ENCODE results near the gene GRID1.

Gene GRID1

GRCh38 chr10:86013568-86013967, 353.0 kb downstream of the GRID1 start:
- no peaks in the 10 kb centered on the region for H3K9me3 ChIP-seq (ENCODE audit: control insufficient read depth, insufficient read depth, low read depth, low read length)
- no peaks in the 10 kb centered on the region for H3K4me1 ChIP-seq (ENCODE audit: control insufficient read depth, insufficient read depth, low read length)
- H3K27ac ChIP-seq (ENCODE audit: extremely low read depth, low read depth, low read length): no peak overlapping the region
- POLR2A ChIA-PET: no interaction called here
- H3K4me3 ChIP-seq (ENCODE audit: low read depth, low read length): no peak overlapping the region
- H3K36me3 ChIP-seq (ENCODE audit: control insufficient read depth in 2 of 2, insufficient read depth in 1 of 2, low read length in 2 of 2): no peaks in the 10 kb centered on the region
- CTCF ChIA-PET: interaction anchor here (0.6 kb wide), 1 partner anchor 185 kb away, joined by 3 read pairs; no protein-coding TSS in a partner anchor
- TF ChIP-seq ZNF239 (tag by site-specific recombination; IDR thresholded peaks at IDR 0.05): no peak
- peak; percentile 75 for TF ChIP-seq ATF2 (tag by site-specific recombination; IDR thresholded peaks at IDR 0.05; ENCODE audit: low read depth)

- no peaks in the 10 kb centered on the region for H3K4me1 ChIP-seq (ENCODE audit: control insufficient read depth, insufficient read depth, low read length)
- no peak overlapping the region for H3K27ac ChIP-seq (ENCODE audit: extremely low read depth, low read depth, low read length)
- TF ChIP-seq ZNF670 (tag by site-specific recombination; IDR thresholded peaks at IDR 0.05; ENCODE audit: low read depth) (no peak), FEZF1 (tag by site-specific recombination; IDR thresholded peaks at IDR 0.05) (no peak), ZFHX2 (tag by site-specific recombination; conservative IDR thresholded peaks at IDR 0.05) (no peak), ZBTB8A (tag by site-specific recombination; IDR thresholded peaks at IDR 0.05) (no peak), ZNF138 (tag by site-specific recombination; IDR thresholded peaks at IDR 0.05; ENCODE audit: borderline replicate concordance) (no peak), ZNF391 (tag by site-specific recombination; IDR thresholded peaks at IDR 0.05; ENCODE audit: borderline replicate concordance, low read depth) (no peak), BCL6B (tag by site-specific recombination; IDR thresholded peaks at IDR 0.05) (no peak), ZNF280D (tag by site-specific recombination; IDR thresholded peaks at IDR 0.05) (no peak), SCRT2 (tag by site-specific recombination; IDR thresholded peaks at IDR 0.05) (no peak), ZNF48 (tag by site-specific recombination; IDR thresholded peaks at IDR 0.05) (no peak), ZNF610 (tag by site-specific recombination; IDR thresholded peaks at IDR 0.05; ENCODE audit: borderline replicate concordance) (no peak), ZNF776 (tag by site-specific recombination; IDR thresholded peaks at IDR 0.05; ENCODE audit: borderline replicate concordance) (no peak), MZF1 (tag by site-specific recombination; IDR thresholded peaks at IDR 0.05; ENCODE audit: borderline replicate concordance) (no peak), ZNF18 (tag by site-specific recombination; IDR thresholded peaks at IDR 0.05) (no peak)
- POLR2A ChIA-PET: interaction anchor here (1.3 kb wide), 1 partner anchor 11 kb away, joined by 3 read pairs; no protein-coding TSS in a partner anchor
- H3K36me3 ChIP-seq (ENCODE audit: control insufficient read depth in 2 of 2, insufficient read depth in 1 of 2, low read length in 2 of 2): no peaks in the 10 kb centered on the region
- H3K4me3 ChIP-seq (ENCODE audit: low read depth, low read length): no peak overlapping the region
- CTCF ChIA-PET: interaction anchor here (4.8 kb wide), 1 partner anchor 12 kb away, joined by 18 read pairs; no protein-coding TSS in a partner anchor
- H3K9me3 ChIP-seq (ENCODE audit: control insufficient read depth, insufficient read depth, low read depth, low read length): no peaks in the 10 kb centered on the region
Measured at GRCh38 chr10:86007171-86007570, 359.4 kb downstream of the GRID1 start.
